Brain microvascular endothelial cell (primary cell): ENCODE data around the gene C5.
A peak's percentile ranks its signal among the peaks of the same experiment; 100 is the strongest.

Experiments
- DNase-seq: peaks from one replicate; pipeline ENCODE4 v3.0.0-alpha.2; 2020
- H3K27ac ChIP-seq: fragments of 250-450 bp; sonication (Bioruptor Pico); 2 replicates; pipeline ENCODE4 v1.5.1; 2020; ENCODE audit warnings: mild to moderate bottlenecking, moderate library complexity
- H3K27me3 ChIP-seq: fragments of 250-450 bp; sonication (Bioruptor Pico); replicated peaks from 2 replicates; pipeline ENCODE4 v1.5.1; 2020; ENCODE audit warnings: mild to moderate bottlenecking
- H3K36me3 ChIP-seq: fragments of 250-450 bp; sonication (Bioruptor Pico); replicated peaks from 2 replicates; pipeline ENCODE4 v1.5.1; 2020; ENCODE audit warnings: mild to moderate bottlenecking
- H3K4me3 ChIP-seq: 2 replicates; pipeline ENCODE4 v1.5.1; 2011; ENCODE audit warnings: low read depth, mild to moderate bottlenecking, control low read depth, low read length, moderate library complexity
- in situ Hi-C: cut with HindIII; loops from 2 replicates; pipeline ENCODE4 v1.10.0; 2017; ENCODE audit warnings: low sequenced_read_pairs, low pct_ligation_motif_present
- TF ChIP-seq, protein P1 (sequence below): IDR thresholded peaks from 2 replicates; pipeline ENCODE4 v1.5.1; 2011; ENCODE audit warnings: low read depth, mild to moderate bottlenecking, moderate library complexity, low read length, control low read depth, inconsistent platforms; ENCODE audit errors: missing control alignments

The C5 gene

DNA sequence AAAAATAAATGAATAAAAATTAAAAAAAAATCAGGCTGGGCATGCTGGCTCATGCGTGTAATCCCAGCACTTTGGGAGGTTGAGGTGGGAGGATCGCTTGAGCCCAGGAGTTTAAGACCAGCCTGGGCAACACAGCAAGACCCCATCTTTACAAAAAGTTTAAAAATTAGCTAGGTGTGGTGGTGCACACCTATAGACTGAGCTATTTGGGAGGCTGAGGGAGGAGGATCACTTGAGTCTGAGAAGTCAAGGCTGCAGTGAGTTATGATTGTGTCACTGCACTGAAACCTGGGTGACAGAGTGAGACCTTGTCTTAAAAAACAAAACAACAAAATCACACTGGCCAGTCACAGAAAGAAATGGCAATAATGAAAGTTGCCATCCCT is 21.3 kb upstream of the C5 start:
- DNase-seq, result no peak
- peak overlapping the region; percentile 49 for H3K4me3 ChIP-seq
- TF ChIP-seq, protein P1, sequence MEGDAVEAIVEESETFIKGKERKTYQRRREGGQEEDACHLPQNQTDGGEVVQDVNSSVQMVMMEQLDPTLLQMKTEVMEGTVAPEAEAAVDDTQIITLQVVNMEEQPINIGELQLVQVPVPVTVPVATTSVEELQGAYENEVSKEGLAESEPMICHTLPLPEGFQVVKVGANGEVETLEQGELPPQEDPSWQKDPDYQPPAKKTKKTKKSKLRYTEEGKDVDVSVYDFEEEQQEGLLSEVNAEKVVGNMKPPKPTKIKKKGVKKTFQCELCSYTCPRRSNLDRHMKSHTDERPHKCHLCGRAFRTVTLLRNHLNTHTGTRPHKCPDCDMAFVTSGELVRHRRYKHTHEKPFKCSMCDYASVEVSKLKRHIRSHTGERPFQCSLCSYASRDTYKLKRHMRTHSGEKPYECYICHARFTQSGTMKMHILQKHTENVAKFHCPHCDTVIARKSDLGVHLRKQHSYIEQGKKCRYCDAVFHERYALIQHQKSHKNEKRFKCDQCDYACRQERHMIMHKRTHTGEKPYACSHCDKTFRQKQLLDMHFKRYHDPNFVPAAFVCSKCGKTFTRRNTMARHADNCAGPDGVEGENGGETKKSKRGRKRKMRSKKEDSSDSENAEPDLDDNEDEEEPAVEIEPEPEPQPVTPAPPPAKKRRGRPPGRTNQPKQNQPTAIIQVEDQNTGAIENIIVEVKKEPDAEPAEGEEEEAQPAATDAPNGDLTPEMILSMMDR, result no peak
- H3K36me3 ChIP-seq, result no peaks in the 10 kb centered on the region
- no peaks in the 10 kb centered on the region for H3K27me3 ChIP-seq
- no peak overlapping the region for H3K27ac ChIP-seq
- in situ Hi-C loops, result no loop called here

GRCh38 chr9:121069396-121069795 is 19.3 kb upstream of the C5 start:
- Histone ChIP-seq H3K4me3 (no peak overlapping the region), H3K36me3 (no peaks in the 10 kb centered on the region), H3K27ac (no peak overlapping the region), H3K27me3 (no peaks in the 10 kb centered on the region)
- no peak for DNase-seq
- in situ Hi-C loops, result no loop called here
- TF ChIP-seq, protein P1, result no peak

- DNase-seq, result no peak
- H3K4me3 ChIP-seq, result no peak overlapping the region
- no peaks in the 10 kb centered on the region for H3K36me3 ChIP-seq
- no peaks in the 10 kb centered on the region for H3K27me3 ChIP-seq
- TF ChIP-seq, protein P1, result no peak
- H3K27ac ChIP-seq, result no peak overlapping the region
- in situ Hi-C loops, result no loop called here
These were observed 17.6 kb upstream of the C5 start for GRCh38 chr9:121067640-121068039.

DNA sequence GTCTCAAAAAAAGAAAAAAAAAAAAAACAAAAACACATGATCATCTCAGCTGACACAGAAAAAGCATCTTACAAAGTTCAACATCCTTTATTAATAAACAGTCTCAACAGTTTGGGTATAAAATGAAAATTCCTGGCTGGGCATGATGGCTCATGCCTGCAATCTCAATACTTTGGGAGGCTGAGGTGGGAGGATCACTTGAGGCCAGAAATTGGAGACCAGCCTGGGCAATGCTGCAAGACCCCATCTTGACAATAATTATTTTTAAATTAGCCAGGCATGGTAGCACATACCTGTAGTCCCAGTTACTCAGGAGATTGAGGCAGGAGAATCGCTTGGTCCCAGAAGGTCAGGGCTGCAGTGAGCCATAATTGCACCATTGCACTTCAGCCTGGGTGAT is 16.8 kb upstream of the C5 start:
- DNase-seq, result no peak
- H3K27ac ChIP-seq, result no peak overlapping the region
- in situ Hi-C loops, result no loop called here
- no peaks in the 10 kb centered on the region for H3K27me3 ChIP-seq
- H3K36me3 ChIP-seq, result no peaks in the 10 kb centered on the region
- TF ChIP-seq, protein P1, result no peak
- no peak overlapping the region for H3K4me3 ChIP-seq

- in situ Hi-C loops, result no loop called here
- Histone ChIP-seq H3K4me3 (no peak overlapping the region), H3K27ac (no peak overlapping the region), H3K27me3 (no peaks in the 10 kb centered on the region), H3K36me3 (no peaks in the 10 kb centered on the region)
- TF ChIP-seq, protein P1, result peak; percentile 79
- DNase-seq, result peak; percentile 57
These were observed 10.0 kb upstream of the C5 start for GRCh38 chr9:121059998-121060636.

DNA sequence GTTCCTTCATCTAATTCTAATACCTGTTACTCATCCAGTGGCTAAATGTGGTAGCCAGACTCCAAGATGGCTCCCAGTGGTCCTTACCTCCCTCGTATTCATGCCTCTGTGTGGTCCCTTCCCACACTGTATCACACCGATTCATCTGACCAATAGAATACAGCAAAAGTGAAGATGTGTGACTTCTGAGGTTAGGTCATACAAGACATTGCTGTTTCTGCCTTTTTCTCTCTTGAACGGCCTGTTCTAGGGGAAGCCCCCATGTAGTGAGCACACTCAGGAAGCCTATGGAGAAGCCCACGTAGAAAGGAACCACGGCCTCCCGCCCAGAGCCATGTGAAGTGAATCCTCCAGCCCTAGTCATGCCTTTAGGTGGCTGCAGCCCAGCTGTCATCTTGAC is 9.4 kb upstream of the C5 start:
- Histone ChIP-seq H3K4me3 (no peak overlapping the region), H3K27me3 (no peaks in the 10 kb centered on the region), H3K36me3 (no peaks in the 10 kb centered on the region), H3K27ac (no peak overlapping the region)
- in situ Hi-C loops, result no loop called here
- no peak for DNase-seq
- TF ChIP-seq, protein P1, result no peak
